GM18868 (cell line): ENCODE data around the gene SUPT7L.
A peak's percentile ranks its signal among the peaks of the same experiment; 100 is the strongest.
"Not testable (repeated sequence)": the region's sequence is repeated elsewhere in the genome, so short reads cannot be mapped to it uniquely, and the experiment has no call there.

Experiments used
- ATAC-seq: cut with Tn5 transposase; IDR thresholded peaks from one replicate; pipeline ENCODE4 v1.9.1; 2021; ENCODE audit warnings: mild to moderate bottlenecking, moderate library complexity; ENCODE audit not compliant: unreplicated experiment

Gene SUPT7L

DNA sequence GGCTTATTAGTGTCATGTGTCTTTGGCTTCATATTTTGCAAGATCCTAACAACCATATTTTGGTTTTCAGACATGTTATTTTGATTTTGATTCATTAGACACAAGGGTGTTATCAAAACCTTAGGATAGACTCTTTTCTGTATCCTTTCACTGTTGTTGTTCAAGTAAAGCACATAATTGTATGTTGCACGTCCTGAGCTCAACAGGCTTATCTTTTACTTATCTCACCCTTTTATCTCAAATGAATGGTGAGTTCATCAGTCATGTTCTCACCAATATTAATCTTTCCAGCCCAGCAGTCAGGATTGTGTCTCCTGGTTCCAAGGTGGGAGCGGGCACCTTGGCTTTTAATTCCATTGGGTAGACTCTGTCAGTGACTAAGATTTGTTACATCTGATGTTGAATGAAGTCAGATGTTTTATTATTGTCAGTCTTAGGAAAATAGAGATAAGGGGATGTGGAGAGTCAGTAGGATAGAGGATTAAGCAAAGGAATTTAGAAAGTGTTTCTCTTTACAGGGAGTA, 22.6 kb downstream of the SUPT7L start:
- ATAC-seq = no peak

DNA sequence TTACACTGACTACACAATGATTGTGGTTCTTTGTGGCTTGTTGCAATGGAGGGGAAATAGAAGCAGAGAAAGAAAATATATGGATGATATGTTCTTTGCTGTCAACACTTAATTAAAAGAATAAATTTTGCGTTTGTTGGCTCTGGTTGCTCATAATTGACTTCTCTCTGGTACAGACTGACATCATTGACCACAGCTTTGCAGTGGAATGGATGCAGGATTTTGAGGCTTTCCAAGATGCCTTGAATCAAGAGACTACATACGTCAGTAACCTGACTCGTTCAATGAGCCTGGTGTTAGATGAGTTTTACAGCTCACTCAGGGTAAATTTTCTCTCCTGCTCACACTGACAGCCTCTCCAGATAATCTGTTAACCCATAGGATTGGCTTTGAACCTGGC, 24.7 kb downstream of the SUPT7L start:
- no peak for ATAC-seq

- ATAC-seq = no peak
Measured at GRCh38 chr2:27638037-27638637, 25.3 kb downstream of the SUPT7L start.

DNA sequence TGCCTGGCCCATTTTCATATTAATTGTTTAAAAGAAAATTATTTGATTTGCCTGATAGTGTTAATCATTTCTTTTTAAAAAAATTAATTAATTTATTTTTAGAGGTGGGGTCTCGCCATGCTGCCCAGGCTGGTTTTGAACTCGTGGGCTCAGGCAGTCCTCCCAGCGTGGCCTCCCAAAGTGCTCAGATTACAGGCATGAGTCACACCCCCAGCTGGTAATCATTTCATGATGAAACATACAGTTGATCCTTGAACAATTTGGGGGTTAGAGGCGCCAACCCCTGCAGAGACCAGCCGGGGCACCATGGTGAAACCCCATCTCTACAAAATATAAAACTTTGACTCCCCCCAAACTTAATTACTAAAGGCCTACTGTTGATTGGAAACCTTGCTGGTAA, 26.6 kb downstream of the SUPT7L start:
- no peak for ATAC-seq

- ATAC-seq = no peak
Measured at GRCh38 chr2:27634291-27634690, 29.1 kb downstream of the SUPT7L start.

DNA sequence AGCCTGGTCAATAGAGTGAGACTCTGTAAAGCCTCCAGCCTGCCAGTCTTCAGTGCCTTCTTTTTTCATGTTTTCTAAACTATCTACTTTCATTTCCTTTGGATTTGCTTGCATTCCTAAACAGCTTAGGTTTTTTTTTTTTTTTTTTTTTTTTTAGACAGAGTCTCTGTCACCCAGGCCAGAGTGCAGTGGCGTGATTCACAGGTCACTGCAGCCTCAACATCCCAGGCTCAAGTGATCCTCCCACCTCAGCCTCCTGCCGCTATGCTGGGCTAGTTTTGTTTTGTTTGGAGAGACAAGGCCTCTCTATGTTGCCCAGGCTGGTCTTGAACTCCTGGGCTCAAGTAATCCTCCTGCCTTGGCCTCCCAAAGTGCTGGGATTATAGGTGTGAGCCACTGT, 33.2 kb downstream of the SUPT7L start:
- not testable (repeated sequence) for ATAC-seq

- peak; percentile 99 for ATAC-seq
Measured at GRCh38 chr2:27628767-27629709, 34.4 kb downstream of the SUPT7L start, which contains the start of the genes CCDC121 and GPN1. CCDC121 (minus strand) TSS chr2:27629012; CDS start chr2:27627799, 1,213 bp downstream. GPN1 (plus strand) TSS chr2:27629050; CDS start chr2:27629059, 9 bp downstream.

- peak; percentile 22 for ATAC-seq
Measured at GRCh38 chr2:27627963-27628766, 35.2 kb downstream of the SUPT7L start.

DNA sequence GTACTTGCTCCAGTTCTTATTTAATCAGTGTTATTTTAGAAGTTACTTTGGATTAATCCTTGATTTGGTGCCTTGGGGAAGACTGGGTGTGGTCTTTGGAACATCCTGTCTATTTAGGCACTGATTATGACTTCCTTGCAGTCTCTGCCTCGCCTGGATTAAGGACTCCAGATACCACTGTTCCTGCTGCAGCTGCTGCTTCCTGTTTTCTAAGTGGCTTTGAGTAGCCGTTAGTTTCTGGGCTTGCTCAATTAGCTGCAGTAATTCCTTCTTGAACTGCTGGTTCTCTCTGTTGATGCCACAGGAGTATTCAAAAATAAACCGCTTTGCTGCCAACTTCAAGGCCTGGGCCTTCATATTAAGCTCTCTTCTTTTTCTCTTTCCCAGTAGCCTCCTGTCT, 36.5 kb downstream of the SUPT7L start:
- not testable (repeated sequence) for ATAC-seq

- ATAC-seq = not testable (repeated sequence)
Measured at GRCh38 chr2:27626323-27626722, 37.1 kb downstream of the SUPT7L start.

DNA sequence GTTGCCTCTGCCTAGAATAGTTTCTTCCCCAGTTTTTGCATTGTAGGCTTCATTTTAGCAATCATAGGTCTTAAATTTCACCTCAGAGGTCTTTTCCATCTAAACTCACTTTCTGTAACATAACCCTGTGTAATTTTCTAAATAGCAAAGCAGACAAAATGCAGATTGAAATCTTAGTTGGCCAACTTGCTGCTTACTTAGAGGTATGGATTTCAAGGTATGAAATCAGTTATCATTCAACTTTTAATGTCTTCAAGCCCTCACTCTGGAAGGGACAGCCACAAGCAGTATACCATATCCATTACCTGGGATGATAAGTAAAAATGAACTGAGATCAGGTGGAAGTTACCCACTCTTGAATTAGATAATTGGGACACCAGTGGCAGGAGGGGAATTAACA, 38.5 kb downstream of the SUPT7L start:
- ATAC-seq = no peak

- ATAC-seq = no peak
Measured at GRCh38 chr2:27622921-27623384, 40.5 kb downstream of the SUPT7L start.

- ATAC-seq = no peak
Measured at GRCh38 chr2:27621524-27621923, 41.9 kb downstream of the SUPT7L start.

- no peak for ATAC-seq
Measured at GRCh38 chr2:27615316-27615715, 48.1 kb downstream of the SUPT7L start.

DNA sequence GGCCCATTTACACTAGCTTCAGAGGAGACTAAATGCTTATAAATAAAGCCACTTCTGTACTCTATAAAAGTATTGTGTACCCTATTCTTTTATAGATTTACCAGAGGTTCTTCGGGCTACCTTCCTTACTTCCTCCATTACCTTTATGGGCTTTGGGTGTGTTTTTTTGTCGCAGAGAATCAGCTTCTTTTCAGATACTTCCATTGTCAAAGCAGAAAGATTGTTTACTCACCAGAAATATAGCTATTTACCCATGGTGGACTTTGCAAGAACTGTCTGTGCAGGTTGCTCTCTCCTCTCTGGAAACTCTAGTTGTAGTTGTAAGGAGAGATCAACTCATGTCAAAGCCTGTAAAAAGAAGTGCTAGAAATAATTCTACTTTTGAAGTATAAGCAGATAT, 49.4 kb downstream of the SUPT7L start:
- ATAC-seq = no peak

- no peak for ATAC-seq
Measured at GRCh38 chr2:27606611-27607010, 56.8 kb downstream of the SUPT7L start.
